ENCODE measurements around the gene SMIM36. TPM values are rescaled to one million over a fixed set of nuclear protein-coding genes. Genes with fewer than 3 reads are reported as not detected.
"Not testable (repeated sequence)": the region's sequence is repeated elsewhere in the genome, so short reads cannot be mapped to it uniquely, and the experiment has no call there.

SMIM36 gene
- total and polyA plus RNA-seq, 2 donors from 2014 or later, result not detected

GRCh38 chr17:55527540-55528118 lies 16.4 kb upstream of the SMIM36 start:
- H3K27ac ChIP-seq (ENCODE audit: low read depth in 2 of 2, low read length in 2 of 2), result no peak overlapping the region
- H3K9me3 ChIP-seq (ENCODE audit: control insufficient read depth in 2 of 3, insufficient read depth in 1 of 3, low read length in 3 of 3), result no peaks in the 10 kb centered on the region
- TF ChIP-seq CTCF (IDR thresholded peaks at IDR 0.05; ENCODE audit: borderline replicate concordance, extremely low read depth, insufficient read depth), result peak; percentile 48
- H3K9ac ChIP-seq (ENCODE audit: low read length in 3 of 3), result no peak overlapping the region
- H3K4me3 ChIP-seq (ENCODE audit: low read length in 3 of 3), result no peak overlapping the region
- DNase-seq (peak in 4 of 5 donors; percentile 66 to 92 (median 86)), FAIRE-seq (no peak)
- intact Hi-C loops (cut with DNase I), result no loop called here
- H3K36me3 ChIP-seq (ENCODE audit: control insufficient read depth in 2 of 3, insufficient read depth in 3 of 3, low read length in 3 of 3), result no peaks in the 10 kb centered on the region
- H3K4me1 ChIP-seq (ENCODE audit: control insufficient read depth in 2 of 3, insufficient read depth in 2 of 3, low read depth in 1 of 3, low read length in 3 of 3), result no peaks in the 10 kb centered on the region
- H3K27me3 ChIP-seq (ENCODE audit: control insufficient read depth, insufficient read depth, low read length), result no peaks in the 10 kb centered on the region

GRCh38 chr17:55524440-55525220 lies 13.4 kb upstream of the SMIM36 start:
- intact Hi-C loops (cut with DNase I), result loop anchor here (5.0 kb wide), 1 partner anchor 248 kb away; no protein-coding TSS in a partner anchor
- H3K4me1 ChIP-seq (ENCODE audit: control insufficient read depth in 2 of 3, insufficient read depth in 2 of 3, low read depth in 1 of 3, low read length in 3 of 3), result no peaks in the 10 kb centered on the region
- FAIRE-seq, result no peak

GRCh38 chr17:55523032-55523431 lies 11.8 kb upstream of the SMIM36 start:
- H3K9me3 ChIP-seq (ENCODE audit: control insufficient read depth in 2 of 3, insufficient read depth in 1 of 3, low read length in 3 of 3); H3K36me3 ChIP-seq (ENCODE audit: control insufficient read depth in 2 of 3, insufficient read depth in 3 of 3, low read length in 3 of 3); H3K9ac ChIP-seq (ENCODE audit: low read length in 3 of 3); H3K4me3 ChIP-seq (ENCODE audit: low read length in 3 of 3); H3K4me1 ChIP-seq (ENCODE audit: control insufficient read depth in 2 of 3, insufficient read depth in 2 of 3, low read depth in 1 of 3, low read length in 3 of 3); H3K27me3 ChIP-seq (ENCODE audit: control insufficient read depth, insufficient read depth, low read length); DNase-seq; H3K27ac ChIP-seq (ENCODE audit: low read depth in 2 of 2, low read length in 2 of 2); FAIRE-seq: not testable (repeated sequence)
- intact Hi-C loops (cut with DNase I), result loop anchor here (5.0 kb wide), 1 partner anchor 249 kb away; no protein-coding TSS in a partner anchor

More at GRCh38 chr17:55524440-55525220, 13.4 kb upstream of the SMIM36 start:
- no peak overlapping the region for H3K9ac ChIP-seq (ENCODE audit: low read length in 3 of 3)
- DNase-seq, result no peak
- no peak overlapping the region for H3K27ac ChIP-seq (ENCODE audit: low read depth in 2 of 2, low read length in 2 of 2)
- TF ChIP-seq CTCF (IDR thresholded peaks at IDR 0.05; ENCODE audit: borderline replicate concordance, extremely low read depth, insufficient read depth), result no peak
- no peak overlapping the region for H3K4me3 ChIP-seq (ENCODE audit: low read length in 3 of 3)
- no peaks in the 10 kb centered on the region for H3K9me3 ChIP-seq (ENCODE audit: control insufficient read depth in 2 of 3, insufficient read depth in 1 of 3, low read length in 3 of 3)
- no peaks in the 10 kb centered on the region for H3K36me3 ChIP-seq (ENCODE audit: control insufficient read depth in 2 of 3, insufficient read depth in 3 of 3, low read length in 3 of 3)
- H3K27me3 ChIP-seq (ENCODE audit: control insufficient read depth, insufficient read depth, low read length), result no peaks in the 10 kb centered on the region

- Histone ChIP-seq H3K4me1 (ENCODE audit: control insufficient read depth in 2 of 3, insufficient read depth in 2 of 3, low read depth in 1 of 3, low read length in 3 of 3) (no peaks in the 10 kb centered on the region), H3K36me3 (ENCODE audit: control insufficient read depth in 2 of 3, insufficient read depth in 3 of 3, low read length in 3 of 3) (no peaks in the 10 kb centered on the region), H3K4me3 (ENCODE audit: low read length in 3 of 3) (no peak overlapping the region), H3K9me3 (ENCODE audit: control insufficient read depth in 2 of 3, insufficient read depth in 1 of 3, low read length in 3 of 3) (no peaks in the 10 kb centered on the region), H3K27ac (ENCODE audit: low read depth in 2 of 2, low read length in 2 of 2) (no peak overlapping the region), H3K27me3 (ENCODE audit: control insufficient read depth, insufficient read depth, low read length) (no peaks in the 10 kb centered on the region), H3K9ac (ENCODE audit: low read length in 3 of 3) (no peak overlapping the region)
- TF ChIP-seq CTCF (IDR thresholded peaks at IDR 0.05; ENCODE audit: borderline replicate concordance, extremely low read depth, insufficient read depth), result no peak
- no peak for DNase-seq
- intact Hi-C loops (cut with DNase I), result loop anchor here (5.0 kb wide), 1 partner anchor 251 kb away; no protein-coding TSS in a partner anchor
- FAIRE-seq, result no peak
These were observed 9.9 kb upstream of the SMIM36 start for GRCh38 chr17:55521186-55521585.
